ENCODE results near the gene PTPRG.

PTPRG gene

GRCh38 chr3:62041681-62042080 is 480.3 kb downstream of the PTPRG start:
- no peak overlapping the region for H3K4me3 ChIP-seq (ENCODE audit: insufficient read depth, low read depth, low read length, poor library complexity, severe bottlenecking)
- no peaks in the 10 kb centered on the region for H3K4me1 ChIP-seq (ENCODE audit: control insufficient read depth, insufficient read depth, low read length, poor library complexity, severe bottlenecking)
- DNase-seq, result no peak
- H3K9me3 ChIP-seq (ENCODE audit: control insufficient read depth, low read length), result no peaks in the 10 kb centered on the region
- H3K36me3 ChIP-seq (ENCODE audit: control insufficient read depth, insufficient read depth, low read length), result no peaks in the 10 kb centered on the region
- no peak overlapping the region for H3K27ac ChIP-seq (ENCODE audit: insufficient read depth, low read length, poor library complexity, severe bottlenecking)
- no peaks in the 10 kb centered on the region for H3K27me3 ChIP-seq (replicated peaks; ENCODE audit: control insufficient read depth, insufficient read depth, low read length, poor library complexity, severe bottlenecking)

GRCh38 chr3:62044874-62045411 is 483.6 kb downstream of the PTPRG start:
- no peak for DNase-seq
- H3K27me3 ChIP-seq (replicated peaks; ENCODE audit: control insufficient read depth, insufficient read depth, low read length, poor library complexity, severe bottlenecking), result no peaks in the 10 kb centered on the region
- H3K9me3 ChIP-seq (ENCODE audit: control insufficient read depth, low read length), result no peaks in the 10 kb centered on the region
- no peak overlapping the region for H3K27ac ChIP-seq (ENCODE audit: insufficient read depth, low read length, poor library complexity, severe bottlenecking)
- H3K4me3 ChIP-seq (ENCODE audit: insufficient read depth, low read depth, low read length, poor library complexity, severe bottlenecking), result no peak overlapping the region
- no peaks in the 10 kb centered on the region for H3K4me1 ChIP-seq (ENCODE audit: control insufficient read depth, insufficient read depth, low read length, poor library complexity, severe bottlenecking)
- H3K36me3 ChIP-seq (ENCODE audit: control insufficient read depth, insufficient read depth, low read length), result no peaks in the 10 kb centered on the region

- H3K27ac ChIP-seq (ENCODE audit: insufficient read depth, low read length, poor library complexity, severe bottlenecking), result no peak overlapping the region
- no peaks in the 10 kb centered on the region for H3K9me3 ChIP-seq (ENCODE audit: control insufficient read depth, low read length)
- no peak for DNase-seq
- H3K36me3 ChIP-seq (ENCODE audit: control insufficient read depth, insufficient read depth, low read length), result no peaks in the 10 kb centered on the region
- H3K4me1 ChIP-seq (ENCODE audit: control insufficient read depth, insufficient read depth, low read length, poor library complexity, severe bottlenecking), result no peaks in the 10 kb centered on the region
- no peak overlapping the region for H3K4me3 ChIP-seq (ENCODE audit: insufficient read depth, low read depth, low read length, poor library complexity, severe bottlenecking)
- no peaks in the 10 kb centered on the region for H3K27me3 ChIP-seq (replicated peaks; ENCODE audit: control insufficient read depth, insufficient read depth, low read length, poor library complexity, severe bottlenecking)
Measured at GRCh38 chr3:62046326-62046725, 485.0 kb downstream of the PTPRG start.

GRCh38 chr3:62048577-62048976 is 487.2 kb downstream of the PTPRG start:
- Histone ChIP-seq H3K27ac (ENCODE audit: insufficient read depth, low read length, poor library complexity, severe bottlenecking) (no peak overlapping the region), H3K4me1 (ENCODE audit: control insufficient read depth, insufficient read depth, low read length, poor library complexity, severe bottlenecking) (no peaks in the 10 kb centered on the region), H3K36me3 (ENCODE audit: control insufficient read depth, insufficient read depth, low read length) (no peaks in the 10 kb centered on the region), H3K4me3 (ENCODE audit: insufficient read depth, low read depth, low read length, poor library complexity, severe bottlenecking) (no peak overlapping the region), H3K27me3 (replicated peaks; ENCODE audit: control insufficient read depth, insufficient read depth, low read length, poor library complexity, severe bottlenecking) (no peaks in the 10 kb centered on the region), H3K9me3 (ENCODE audit: control insufficient read depth, low read length) (no peaks in the 10 kb centered on the region)
- DNase-seq, result no peak

GRCh38 chr3:62049033-62049432 is 487.7 kb downstream of the PTPRG start:
- Histone ChIP-seq H3K36me3 (ENCODE audit: control insufficient read depth, insufficient read depth, low read length) (no peaks in the 10 kb centered on the region), H3K4me3 (ENCODE audit: insufficient read depth, low read depth, low read length, poor library complexity, severe bottlenecking) (no peak overlapping the region), H3K27me3 (replicated peaks; ENCODE audit: control insufficient read depth, insufficient read depth, low read length, poor library complexity, severe bottlenecking) (no peaks in the 10 kb centered on the region), H3K9me3 (ENCODE audit: control insufficient read depth, low read length) (no peaks in the 10 kb centered on the region), H3K4me1 (ENCODE audit: control insufficient read depth, insufficient read depth, low read length, poor library complexity, severe bottlenecking) (no peaks in the 10 kb centered on the region), H3K27ac (ENCODE audit: insufficient read depth, low read length, poor library complexity, severe bottlenecking) (no peak overlapping the region)
- no peak for DNase-seq

- H3K9me3 ChIP-seq (ENCODE audit: control insufficient read depth, low read length), result no peaks in the 10 kb centered on the region
- no peak overlapping the region for H3K27ac ChIP-seq (ENCODE audit: insufficient read depth, low read length, poor library complexity, severe bottlenecking)
- H3K4me3 ChIP-seq (ENCODE audit: insufficient read depth, low read depth, low read length, poor library complexity, severe bottlenecking), result no peak overlapping the region
- DNase-seq, result no peak
- no peaks in the 10 kb centered on the region for H3K27me3 ChIP-seq (replicated peaks; ENCODE audit: control insufficient read depth, insufficient read depth, low read length, poor library complexity, severe bottlenecking)
- H3K4me1 ChIP-seq (ENCODE audit: control insufficient read depth, insufficient read depth, low read length, poor library complexity, severe bottlenecking), result no peaks in the 10 kb centered on the region
- no peaks in the 10 kb centered on the region for H3K36me3 ChIP-seq (ENCODE audit: control insufficient read depth, insufficient read depth, low read length)
Measured at GRCh38 chr3:62051506-62051905, 490.1 kb downstream of the PTPRG start.

- H3K27ac ChIP-seq (ENCODE audit: insufficient read depth, low read length, poor library complexity, severe bottlenecking), result no peak overlapping the region
- H3K4me1 ChIP-seq (ENCODE audit: control insufficient read depth, insufficient read depth, low read length, poor library complexity, severe bottlenecking), result no peaks in the 10 kb centered on the region
- H3K4me3 ChIP-seq (ENCODE audit: insufficient read depth, low read depth, low read length, poor library complexity, severe bottlenecking), result no peak overlapping the region
- no peaks in the 10 kb centered on the region for H3K27me3 ChIP-seq (replicated peaks; ENCODE audit: control insufficient read depth, insufficient read depth, low read length, poor library complexity, severe bottlenecking)
- H3K9me3 ChIP-seq (ENCODE audit: control insufficient read depth, low read length), result no peaks in the 10 kb centered on the region
- H3K36me3 ChIP-seq (ENCODE audit: control insufficient read depth, insufficient read depth, low read length), result no peaks in the 10 kb centered on the region
- no peak for DNase-seq
Measured at GRCh38 chr3:62052331-62052730, 491.0 kb downstream of the PTPRG start.

GRCh38 chr3:62056658-62057057 is 495.3 kb downstream of the PTPRG start:
- DNase-seq, result no peak
- H3K9me3 ChIP-seq (ENCODE audit: control insufficient read depth, low read length), result no peaks in the 10 kb centered on the region
- H3K27ac ChIP-seq (ENCODE audit: insufficient read depth, low read length, poor library complexity, severe bottlenecking), result no peak overlapping the region
- no peaks in the 10 kb centered on the region for H3K36me3 ChIP-seq (ENCODE audit: control insufficient read depth, insufficient read depth, low read length)
- no peaks in the 10 kb centered on the region for H3K27me3 ChIP-seq (replicated peaks; ENCODE audit: control insufficient read depth, insufficient read depth, low read length, poor library complexity, severe bottlenecking)
- H3K4me3 ChIP-seq (ENCODE audit: insufficient read depth, low read depth, low read length, poor library complexity, severe bottlenecking), result no peak overlapping the region
- no peaks in the 10 kb centered on the region for H3K4me1 ChIP-seq (ENCODE audit: control insufficient read depth, insufficient read depth, low read length, poor library complexity, severe bottlenecking)

- H3K36me3 ChIP-seq (ENCODE audit: control insufficient read depth, insufficient read depth, low read length), result no peaks in the 10 kb centered on the region
- no peaks in the 10 kb centered on the region for H3K9me3 ChIP-seq (ENCODE audit: control insufficient read depth, low read length)
- H3K4me3 ChIP-seq (ENCODE audit: insufficient read depth, low read depth, low read length, poor library complexity, severe bottlenecking), result no peak overlapping the region
- no peak for DNase-seq
- H3K27ac ChIP-seq (ENCODE audit: insufficient read depth, low read length, poor library complexity, severe bottlenecking), result no peak overlapping the region
- no peaks in the 10 kb centered on the region for H3K4me1 ChIP-seq (ENCODE audit: control insufficient read depth, insufficient read depth, low read length, poor library complexity, severe bottlenecking)
- no peaks in the 10 kb centered on the region for H3K27me3 ChIP-seq (replicated peaks; ENCODE audit: control insufficient read depth, insufficient read depth, low read length, poor library complexity, severe bottlenecking)
Measured at GRCh38 chr3:62057339-62058047, 496.1 kb downstream of the PTPRG start.

GRCh38 chr3:62065985-62066693 is 504.8 kb downstream of the PTPRG start:
- H3K27me3 ChIP-seq (replicated peaks; ENCODE audit: control insufficient read depth, insufficient read depth, low read length, poor library complexity, severe bottlenecking), result no peaks in the 10 kb centered on the region
- no peak for DNase-seq
- H3K27ac ChIP-seq (ENCODE audit: insufficient read depth, low read length, poor library complexity, severe bottlenecking), result no peak overlapping the region
- no peaks in the 10 kb centered on the region for H3K4me1 ChIP-seq (ENCODE audit: control insufficient read depth, insufficient read depth, low read length, poor library complexity, severe bottlenecking)
- no peaks in the 10 kb centered on the region for H3K9me3 ChIP-seq (ENCODE audit: control insufficient read depth, low read length)
- no peaks in the 10 kb centered on the region for H3K36me3 ChIP-seq (ENCODE audit: control insufficient read depth, insufficient read depth, low read length)
- H3K4me3 ChIP-seq (ENCODE audit: insufficient read depth, low read depth, low read length, poor library complexity, severe bottlenecking), result no peak overlapping the region
